ENCODE data around the gene SHLD1.

SHLD1 gene

DNA sequence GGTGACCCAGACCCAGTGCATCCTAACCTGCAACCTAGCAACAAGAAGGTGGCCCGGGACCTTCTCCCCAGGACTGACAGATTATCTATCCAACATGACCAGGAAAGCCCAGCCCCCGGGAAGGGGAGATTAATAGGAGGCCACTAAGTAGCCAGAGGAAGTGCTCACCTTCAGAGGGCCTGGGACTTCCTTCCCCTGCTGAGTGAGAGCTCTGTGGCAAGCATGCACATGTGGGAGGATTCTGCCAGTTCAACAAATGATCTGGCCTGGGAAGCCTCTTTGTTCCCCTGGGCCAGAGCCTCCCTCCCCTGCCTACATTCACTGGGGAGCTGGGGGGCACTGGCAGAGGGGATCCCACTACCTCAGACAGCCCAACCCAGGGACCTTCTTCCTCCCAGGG, 39.6 kb downstream of the SHLD1 start:
- TF ChIP-seq ZFP3 (CRISPR knock-in tag; IDR thresholded peaks at IDR 0.05) (no peak), SNAI2 (CRISPR knock-in tag; IDR thresholded peaks at IDR 0.05) (no peak), TOX (CRISPR knock-in tag; IDR thresholded peaks at IDR 0.05; ENCODE audit: borderline replicate concordance) (no peak), ZC3H10 (CRISPR knock-in tag; IDR thresholded peaks at IDR 0.05) (no peak), TCF4 (CRISPR knock-in tag; IDR thresholded peaks at IDR 0.05; ENCODE audit: borderline replicate concordance) (no peak), POU6F1 (CRISPR knock-in tag; IDR thresholded peaks at IDR 0.05; ENCODE audit: borderline replicate concordance, low read depth) (no peak), ZNF70 (CRISPR knock-in tag; IDR thresholded peaks at IDR 0.05) (no peak), OSR1 (CRISPR knock-in tag; IDR thresholded peaks at IDR 0.05) (no peak), ZFP30 (CRISPR knock-in tag; IDR thresholded peaks at IDR 0.05) (no peak)
- no peak for ATAC-seq

DNA sequence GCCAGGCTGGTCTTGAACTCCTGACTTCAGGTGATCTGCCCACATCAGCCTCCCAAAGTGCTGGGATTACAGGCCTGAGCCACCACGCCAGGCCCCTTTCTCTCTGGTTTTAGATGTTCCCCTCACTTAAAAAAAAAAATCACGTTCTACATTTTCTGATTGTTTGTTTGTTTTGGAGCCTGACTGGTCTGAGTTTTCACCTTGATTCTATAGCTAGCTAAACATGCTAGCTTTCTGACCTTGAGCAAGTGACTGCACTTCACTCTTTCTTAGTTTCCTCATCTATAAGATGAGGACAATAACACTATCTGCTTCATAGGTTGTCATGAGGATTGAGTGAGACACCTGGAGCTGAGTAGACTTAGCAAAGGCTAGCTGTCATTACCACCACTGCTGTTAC, 43.7 kb downstream of the SHLD1 start:
- TF ChIP-seq ZNF565 (CRISPR knock-in tag; conservative IDR thresholded peaks at IDR 0.05; ENCODE audit: low read depth) (no peak), CREB5 (CRISPR knock-in tag; IDR thresholded peaks at IDR 0.05; ENCODE audit: low read depth) (no peak), ZFP30 (CRISPR knock-in tag; IDR thresholded peaks at IDR 0.05) (no peak), PPARA (CRISPR knock-in tag; IDR thresholded peaks at IDR 0.05; ENCODE audit: borderline replicate concordance) (no peak)
- TF ChIP-seq, protein P1, sequence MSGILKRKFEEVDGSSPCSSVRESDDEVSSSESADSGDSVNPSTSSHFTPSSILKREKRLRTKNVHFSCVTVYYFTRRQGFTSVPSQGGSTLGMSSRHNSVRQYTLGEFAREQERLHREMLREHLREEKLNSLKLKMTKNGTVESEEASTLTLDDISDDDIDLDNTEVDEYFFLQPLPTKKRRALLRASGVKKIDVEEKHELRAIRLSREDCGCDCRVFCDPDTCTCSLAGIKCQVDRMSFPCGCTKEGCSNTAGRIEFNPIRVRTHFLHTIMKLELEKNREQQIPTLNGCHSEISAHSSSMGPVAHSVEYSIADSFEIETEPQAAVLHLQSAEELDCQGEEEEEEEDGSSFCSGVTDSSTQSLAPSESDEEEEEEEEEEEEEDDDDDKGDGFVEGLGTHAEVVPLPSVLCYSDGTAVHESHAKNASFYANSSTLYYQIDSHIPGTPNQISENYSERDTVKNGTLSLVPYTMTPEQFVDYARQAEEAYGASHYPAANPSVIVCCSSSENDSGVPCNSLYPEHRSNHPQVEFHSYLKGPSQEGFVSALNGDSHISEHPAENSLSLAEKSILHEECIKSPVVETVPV (CRISPR knock-in tag; IDR thresholded peaks at IDR 0.05) = no peak
- ATAC-seq = no peak

DNA sequence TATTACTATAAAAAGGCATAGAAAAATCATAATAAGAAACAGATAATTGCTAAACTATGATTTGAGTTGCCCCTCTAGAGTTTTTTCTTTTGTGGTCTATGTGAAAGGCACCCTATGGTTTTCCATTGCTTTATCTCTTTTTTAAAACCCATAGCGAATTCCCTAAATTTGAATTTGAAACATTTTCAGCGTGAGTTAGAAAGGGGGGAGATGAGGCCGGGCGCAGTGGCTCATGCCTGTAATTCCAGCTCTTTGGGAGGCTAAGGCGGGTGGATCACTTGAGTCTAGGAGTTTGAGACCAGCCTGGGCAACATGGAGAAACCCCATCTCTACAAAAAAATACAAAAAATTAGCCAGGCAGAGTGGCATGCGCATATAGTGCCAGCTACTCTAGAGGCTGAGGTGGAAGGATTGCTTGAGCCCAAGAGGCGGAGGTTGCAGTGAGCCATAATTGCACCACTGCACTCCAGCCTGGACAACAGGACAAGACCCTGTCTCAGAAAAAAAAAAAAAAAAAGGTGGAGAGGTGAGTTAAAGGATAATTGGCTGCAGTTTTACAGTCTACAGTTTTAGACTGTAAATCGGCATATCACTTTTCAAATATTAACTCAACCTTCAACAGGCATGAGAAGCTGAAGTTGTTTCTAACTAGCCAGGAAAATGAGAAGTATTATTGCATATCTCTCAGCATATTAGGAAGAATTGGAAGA, 46.3 kb downstream of the SHLD1 start:
- ATAC-seq = no peak
- TF ChIP-seq ARNTL (CRISPR knock-in tag; IDR thresholded peaks at IDR 0.05; ENCODE audit: borderline replicate concordance, low read depth) (no peak), POU6F1 (CRISPR knock-in tag; IDR thresholded peaks at IDR 0.05; ENCODE audit: borderline replicate concordance, low read depth) (no peak)

DNA sequence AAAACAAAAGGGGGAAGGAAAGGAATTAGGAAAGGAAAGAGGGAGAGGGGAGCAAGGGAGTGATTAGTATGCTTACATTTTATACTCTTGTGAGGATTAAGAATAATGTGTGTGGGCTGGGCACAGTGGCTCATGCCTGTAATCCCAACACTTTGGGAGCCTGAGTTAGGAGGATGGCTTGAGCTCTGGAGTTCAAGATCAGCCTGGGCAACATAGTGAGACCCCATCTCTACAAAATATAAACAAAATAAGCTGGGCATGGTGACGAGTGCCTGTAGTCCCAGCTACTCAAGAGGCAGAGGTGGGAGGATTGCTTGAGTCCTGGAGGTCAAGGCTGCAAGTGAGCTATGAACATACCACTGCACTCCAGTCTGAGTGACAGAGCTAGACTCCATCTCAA, 47.0 kb downstream of the SHLD1 start:
- no peak for ATAC-seq
- TF ChIP-seq TOX (CRISPR knock-in tag; IDR thresholded peaks at IDR 0.05; ENCODE audit: borderline replicate concordance) (no peak), POU6F1 (CRISPR knock-in tag; IDR thresholded peaks at IDR 0.05; ENCODE audit: borderline replicate concordance, low read depth) (no peak), ZFP3 (CRISPR knock-in tag; IDR thresholded peaks at IDR 0.05) (no peak), CREB5 (CRISPR knock-in tag; IDR thresholded peaks at IDR 0.05; ENCODE audit: low read depth) (no peak), RARB (CRISPR knock-in tag; IDR thresholded peaks at IDR 0.05) (no peak), GLIS3 (CRISPR knock-in tag; IDR thresholded peaks at IDR 0.05) (no peak), BACH2 (CRISPR knock-in tag; IDR thresholded peaks at IDR 0.05; ENCODE audit: borderline replicate concordance) (no peak), ARNTL (CRISPR knock-in tag; IDR thresholded peaks at IDR 0.05; ENCODE audit: borderline replicate concordance, low read depth) (no peak), ISL1 (CRISPR knock-in tag; IDR thresholded peaks at IDR 0.05) (no peak)
